Left lung (tissue), 10 donors: Measurements from ENCODE around the gene CCDC78. TPM values are rescaled to one million over a fixed set of nuclear protein-coding genes. Genes with fewer than 3 reads are reported as not detected.

Experiments used
- ATAC-seq: fragments of 200-7000 bp; cut with Tn5 transposase; one replicate; pipeline ENCODE4 v1.9.1; 2020; ENCODE audit warnings: moderate library complexity
- DNase-seq, 4 donors: peaks; one replicate each; pipeline ENCODE4 v3.0.0-alpha.2; 2013 to 2020
- H3K27ac ChIP-seq, 2 donors: fragments of 200-600 bp; sonication (generic) in 1 of 2; one replicate each; pipeline versions ENCODE4 v1.5.0 to v1.8.0; 2020 to 2021
- H3K27me3 ChIP-seq, 2 donors: fragments of 200-600 bp; sonication (generic) in 1 of 2; one replicate each; pipeline versions ENCODE4 v1.5.0 to v1.8.0; 2020 to 2021
- H3K36me3 ChIP-seq, 2 donors: fragments of 200-600 bp; sonication (generic) in 1 of 2; one replicate each; pipeline versions ENCODE4 v1.5.0 to v1.8.0; 2020 to 2021
- H3K4me1 ChIP-seq, 2 donors: fragments of 200-600 bp; one replicate each; pipeline ENCODE4 v1.8.0; 2021
- H3K4me3 ChIP-seq, 2 donors: fragments of 200-600 bp; sonication (generic) in 1 of 2; one replicate each; pipeline versions ENCODE4 v1.5.0 to v1.8.0; 2020 to 2021; ENCODE audit warnings: mild to moderate bottlenecking in 1 of 2
- H3K9me3 ChIP-seq, 2 donors: fragments of 200-600 bp; sonication (generic) in 1 of 2; one replicate each; pipeline versions ENCODE4 v1.5.0 to v1.8.0; 2020 to 2021
- intact Hi-C, 2 donors: fragments of 100-400 bp; cut with DNase I; formaldehyde crosslinking; loops; one replicate each; pipeline versions ENCODE4 v1.11.2 to v1.14.2; 2022
- polyA plus RNA-seq, 6 donors: library from polyadenylated mRNA; unstranded; fragments of 120-200 nt; gene quantifications; one replicate each; pipeline ENCODE4 v1.2.1, GENCODE V29; 2013; ENCODE audit not compliant: insufficient read length in 6 of 6
- total RNA-seq, 2 donors: library from RNA; stranded (reverse); fragmentation: NEBNext Ultra II Directional; extraction: Animal tissue kit (Norgen Biotek cat#: 25700); gene quantifications; one replicate each; pipeline ENCODE4 v1.2.1, GENCODE V29; 2021
- TF ChIP-seq, protein P1 (sequence below), 2 donors: fragments of 200-600 bp; sonication (generic) in 1 of 2; IDR thresholded peaks; one replicate each; pipeline versions ENCODE4 v1.5.0 to v1.8.0; 2021; ENCODE audit warnings: antibody characterized with exemption in 2 of 2
- donor health status: DM: no; HTN: yes; CAD: no.
- donor health status: DM: no; HTN: no; CAD: no.

Gene CCDC78
- total and polyA plus RNA-seq, 8 donors: 0.96 to 13.7 (median 8.6) TPM

DNA sequence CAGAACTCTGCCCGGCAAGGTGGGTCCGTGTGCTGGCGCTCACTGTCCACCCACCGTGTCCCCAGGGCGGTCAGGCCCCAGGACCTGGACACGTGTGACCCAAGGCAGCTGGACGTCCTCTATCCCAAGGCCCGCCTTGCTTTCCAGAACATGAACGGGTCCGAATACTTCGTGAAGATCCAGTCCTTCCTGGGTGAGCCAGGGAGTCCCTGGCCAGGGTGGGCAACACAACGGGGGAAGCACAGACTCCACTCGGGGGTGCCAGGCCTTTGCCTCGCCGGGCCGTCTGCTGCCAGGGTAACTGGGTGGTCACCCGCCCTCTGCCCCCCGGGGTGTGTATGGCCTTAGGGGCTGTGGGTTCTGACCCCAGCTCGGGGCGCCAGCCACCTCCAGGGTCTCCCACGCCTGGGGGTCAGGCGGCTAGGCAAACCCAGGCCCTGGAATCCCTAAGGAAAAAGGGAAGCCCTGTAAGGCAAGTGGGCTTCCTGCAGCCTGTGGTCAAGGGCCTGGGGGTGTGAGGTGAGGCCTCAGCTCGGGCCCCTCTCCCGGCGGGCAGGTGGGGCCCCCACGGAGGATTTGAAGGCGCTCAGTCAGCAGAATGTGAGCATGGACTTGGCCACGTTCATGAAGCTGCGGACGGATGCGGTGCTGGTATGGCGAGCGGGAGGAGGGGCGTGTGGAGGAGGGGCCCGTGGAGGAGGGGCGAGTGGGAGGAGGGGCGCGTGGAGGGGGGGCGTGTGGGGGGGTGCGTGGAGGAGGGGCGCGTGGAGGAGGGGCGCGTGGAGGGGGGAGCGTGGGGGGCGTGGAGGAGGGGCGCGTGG lies 40.8 kb upstream of the CCDC78 start:
- no peaks in the 10 kb centered on the region for H3K4me1 ChIP-seq
- TF ChIP-seq, protein P1, sequence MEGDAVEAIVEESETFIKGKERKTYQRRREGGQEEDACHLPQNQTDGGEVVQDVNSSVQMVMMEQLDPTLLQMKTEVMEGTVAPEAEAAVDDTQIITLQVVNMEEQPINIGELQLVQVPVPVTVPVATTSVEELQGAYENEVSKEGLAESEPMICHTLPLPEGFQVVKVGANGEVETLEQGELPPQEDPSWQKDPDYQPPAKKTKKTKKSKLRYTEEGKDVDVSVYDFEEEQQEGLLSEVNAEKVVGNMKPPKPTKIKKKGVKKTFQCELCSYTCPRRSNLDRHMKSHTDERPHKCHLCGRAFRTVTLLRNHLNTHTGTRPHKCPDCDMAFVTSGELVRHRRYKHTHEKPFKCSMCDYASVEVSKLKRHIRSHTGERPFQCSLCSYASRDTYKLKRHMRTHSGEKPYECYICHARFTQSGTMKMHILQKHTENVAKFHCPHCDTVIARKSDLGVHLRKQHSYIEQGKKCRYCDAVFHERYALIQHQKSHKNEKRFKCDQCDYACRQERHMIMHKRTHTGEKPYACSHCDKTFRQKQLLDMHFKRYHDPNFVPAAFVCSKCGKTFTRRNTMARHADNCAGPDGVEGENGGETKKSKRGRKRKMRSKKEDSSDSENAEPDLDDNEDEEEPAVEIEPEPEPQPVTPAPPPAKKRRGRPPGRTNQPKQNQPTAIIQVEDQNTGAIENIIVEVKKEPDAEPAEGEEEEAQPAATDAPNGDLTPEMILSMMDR (IDR thresholded peaks at IDR 0.05): no peak
- no peaks in the 10 kb centered on the region for H3K36me3 ChIP-seq
- no peak overlapping the region for H3K4me3 ChIP-seq
- H3K9me3 ChIP-seq: no peaks in the 10 kb centered on the region
- peaks cover 0 to 42% of the 10 kb centered on the region in 2 donors for H3K27me3 ChIP-seq
- no peak overlapping the region for H3K27ac ChIP-seq
- ATAC-seq (no peak), DNase-seq (no peak)
- intact Hi-C loops: no loop called here

GRCh38 chr16:766008-766819 lies 40.0 kb upstream of the CCDC78 start:
- H3K27me3 ChIP-seq: peaks cover 0 to 48% of the 10 kb centered on the region in 2 donors
- no peak overlapping the region for H3K4me3 ChIP-seq
- TF ChIP-seq, protein P1 (IDR thresholded peaks at IDR 0.05): no peak
- DNase-seq: no peak
- H3K36me3 ChIP-seq: no peaks in the 10 kb centered on the region
- H3K4me1 ChIP-seq: no peaks in the 10 kb centered on the region
- no peak for ATAC-seq
- no peak overlapping the region for H3K27ac ChIP-seq
- H3K9me3 ChIP-seq: no peaks in the 10 kb centered on the region
- intact Hi-C loops: no loop called here

DNA sequence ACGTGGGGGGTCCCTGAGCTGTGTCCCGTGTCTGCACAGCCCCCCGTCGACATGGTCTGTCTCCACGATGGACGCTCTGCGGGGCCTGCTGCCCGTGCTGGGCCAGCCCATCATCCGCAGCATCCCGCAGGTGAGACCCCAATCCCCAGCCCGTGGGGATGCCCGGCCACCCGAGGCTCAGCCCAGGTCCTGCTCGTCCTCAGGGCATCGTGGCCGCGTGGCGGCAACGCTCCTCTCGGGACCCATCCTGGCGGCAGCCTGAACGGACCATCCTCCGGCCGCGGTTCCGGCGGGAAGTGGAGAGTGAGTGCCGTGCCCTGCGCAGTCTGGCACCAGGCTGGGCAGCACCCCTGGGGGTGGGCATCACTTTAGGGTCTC lies 39.2 kb upstream of the CCDC78 start:
- no peaks in the 10 kb centered on the region for H3K36me3 ChIP-seq
- no peaks in the 10 kb centered on the region for H3K4me1 ChIP-seq
- no peak overlapping the region for H3K27ac ChIP-seq
- TF ChIP-seq, protein P1 (IDR thresholded peaks at IDR 0.05): no peak
- DNase-seq (no peak), ATAC-seq (no peak)
- intact Hi-C loops: no loop called here
- H3K9me3 ChIP-seq: no peaks in the 10 kb centered on the region
- no peak overlapping the region for H3K4me3 ChIP-seq
- peaks cover 0 to 48% of the 10 kb centered on the region in 2 donors for H3K27me3 ChIP-seq

GRCh38 chr16:764848-765487 lies 38.7 kb upstream of the CCDC78 start:
- intact Hi-C loops: no loop called here
- no peak overlapping the region for H3K27ac ChIP-seq
- peaks cover 0 to 46% of the 10 kb centered on the region in 2 donors for H3K27me3 ChIP-seq
- DNase-seq: no peak
- H3K4me3 ChIP-seq: no peak overlapping the region
- no peaks in the 10 kb centered on the region for H3K4me1 ChIP-seq
- ATAC-seq: no peak
- TF ChIP-seq, protein P1 (IDR thresholded peaks at IDR 0.05): no peak
- no peaks in the 10 kb centered on the region for H3K9me3 ChIP-seq
- H3K36me3 ChIP-seq: no peaks in the 10 kb centered on the region
